Cardiac muscle cell (in vitro differentiated cells and primary cell): ENCODE measurements around the gene ZFPM1. TPM values are rescaled to one million over a fixed set of nuclear protein-coding genes. Genes with fewer than 3 reads are reported as not detected.

ENCODE experiments used
- DNase-seq, 2 donors: peaks; one replicate each; pipeline versions ENCODE4 v3.0.0 to v3.0.0-alpha.2; 2010 to 2017; ENCODE audit warnings: low read depth in 1 of 2, low spot score in 1 of 2
- H3K27ac ChIP-seq: fragments of 200-600 bp; sonication (generic); 2 replicates; pipeline ENCODE4 v1.5.1; 2016
- H3K27me3 ChIP-seq: fragments of 200-600 bp; sonication (generic); 2 replicates; pipeline ENCODE4 v1.6.0; 2016; ENCODE audit warnings: control low read depth
- H3K36me3 ChIP-seq: fragments of 200-600 bp; sonication (generic); 2 replicates; pipeline ENCODE4 v1.5.1; 2016; ENCODE audit warnings: control low read depth
- H3K4me1 ChIP-seq: fragments of 200-600 bp; sonication (generic); 2 replicates; pipeline ENCODE4 v1.8.1; 2017; ENCODE audit warnings: low read depth, mild to moderate bottlenecking, mixed run types
- H3K4me3 ChIP-seq: fragments of 200-600 bp; sonication (generic); 2 replicates; pipeline ENCODE4 v1.5.1; 2016; ENCODE audit warnings: mild to moderate bottlenecking
- H3K9me3 ChIP-seq: fragments of 200-600 bp; sonication (generic); 2 replicates; pipeline ENCODE4 v1.5.1; 2017; ENCODE audit warnings: low read depth, mild to moderate bottlenecking, control low read depth
- polyA plus RNA-seq: library from polyadenylated mRNA; unstranded; fragments of >200 nt; fragmentation: Nextera tagmentation; extraction: Ambion mirVana; gene quantifications from 2 replicates; pipeline ENCODE4 v1.2.1, GENCODE V29; 2016
- total RNA-seq: library from RNA; depleted of rRNA; stranded (reverse); fragments of >200 nt; gene quantifications from 2 replicates; pipeline ENCODE4 v1.2.3, GENCODE V29; 2016
- TF ChIP-seq, protein P1 (sequence below): IDR thresholded peaks from 2 replicates; pipeline ENCODE4 v1.5.1; 2012; ENCODE audit warnings: low read depth, mild to moderate bottlenecking, low read length

The ZFPM1 gene
- total and polyA plus RNA-seq, 2 experiments from 2014 or later: 7.6 to 9.4 TPM

DNA sequence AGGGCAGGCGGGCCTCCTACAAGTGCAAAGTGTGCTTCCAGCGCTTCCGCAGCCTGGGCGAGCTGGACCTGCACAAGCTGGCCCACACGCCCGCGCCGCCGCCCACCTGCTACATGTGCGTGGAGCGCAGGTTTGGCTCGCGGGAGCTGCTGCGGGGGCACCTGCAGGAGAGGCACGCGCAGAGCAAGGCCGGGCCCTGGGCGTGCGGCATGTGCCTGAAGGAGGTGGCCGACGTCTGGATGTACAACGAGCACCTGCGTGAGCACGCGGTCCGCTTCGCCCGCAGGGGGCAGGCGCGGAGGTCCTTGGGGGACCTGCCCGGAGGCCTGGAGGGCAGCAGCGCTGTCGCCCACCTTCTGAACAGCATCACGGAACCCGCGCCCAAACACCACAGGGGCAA lies 16.3 kb upstream of the ZFPM1 start:
- Histone ChIP-seq H3K9me3 (no peaks in the 10 kb centered on the region), H3K4me1 (no peaks in the 10 kb centered on the region), H3K27ac (no peak overlapping the region), H3K36me3 (no peaks in the 10 kb centered on the region), H3K27me3 (peaks cover 8% of the 10 kb centered on the region), H3K4me3 (no peak overlapping the region)
- TF ChIP-seq, protein P1, sequence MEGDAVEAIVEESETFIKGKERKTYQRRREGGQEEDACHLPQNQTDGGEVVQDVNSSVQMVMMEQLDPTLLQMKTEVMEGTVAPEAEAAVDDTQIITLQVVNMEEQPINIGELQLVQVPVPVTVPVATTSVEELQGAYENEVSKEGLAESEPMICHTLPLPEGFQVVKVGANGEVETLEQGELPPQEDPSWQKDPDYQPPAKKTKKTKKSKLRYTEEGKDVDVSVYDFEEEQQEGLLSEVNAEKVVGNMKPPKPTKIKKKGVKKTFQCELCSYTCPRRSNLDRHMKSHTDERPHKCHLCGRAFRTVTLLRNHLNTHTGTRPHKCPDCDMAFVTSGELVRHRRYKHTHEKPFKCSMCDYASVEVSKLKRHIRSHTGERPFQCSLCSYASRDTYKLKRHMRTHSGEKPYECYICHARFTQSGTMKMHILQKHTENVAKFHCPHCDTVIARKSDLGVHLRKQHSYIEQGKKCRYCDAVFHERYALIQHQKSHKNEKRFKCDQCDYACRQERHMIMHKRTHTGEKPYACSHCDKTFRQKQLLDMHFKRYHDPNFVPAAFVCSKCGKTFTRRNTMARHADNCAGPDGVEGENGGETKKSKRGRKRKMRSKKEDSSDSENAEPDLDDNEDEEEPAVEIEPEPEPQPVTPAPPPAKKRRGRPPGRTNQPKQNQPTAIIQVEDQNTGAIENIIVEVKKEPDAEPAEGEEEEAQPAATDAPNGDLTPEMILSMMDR: no peak
- DNase-seq: no peak

DNA sequence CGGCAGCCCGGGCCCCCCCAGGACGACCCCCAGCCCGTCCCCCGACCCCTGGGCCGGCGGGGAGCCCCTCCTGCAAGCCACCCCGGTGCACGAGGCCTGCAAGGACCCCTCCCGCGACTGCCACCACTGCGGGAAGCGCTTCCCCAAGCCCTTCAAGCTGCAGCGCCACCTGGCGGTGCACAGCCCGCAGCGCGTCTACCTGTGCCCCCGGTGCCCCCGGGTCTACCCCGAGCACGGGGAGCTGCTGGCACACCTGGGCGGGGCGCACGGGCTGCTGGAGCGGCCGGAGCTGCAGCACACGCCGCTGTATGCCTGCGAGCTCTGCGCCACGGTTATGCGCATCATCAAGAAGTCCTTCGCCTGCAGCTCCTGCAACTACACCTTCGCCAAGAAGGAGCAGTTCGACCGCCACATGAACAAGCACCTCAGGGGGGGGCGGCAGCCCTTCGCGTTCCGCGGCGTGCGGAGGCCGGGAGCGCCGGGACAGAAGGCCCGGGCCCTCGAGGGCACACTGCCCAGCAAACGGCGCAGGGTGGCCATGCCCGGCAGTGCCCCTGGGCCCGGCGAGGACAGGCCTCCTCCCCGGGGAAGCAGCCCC lies 15.6 kb upstream of the ZFPM1 start:
- Histone ChIP-seq H3K4me1 (no peaks in the 10 kb centered on the region), H3K4me3 (no peak overlapping the region), H3K27me3 (peaks cover 4% of the 10 kb centered on the region), H3K9me3 (no peaks in the 10 kb centered on the region), H3K36me3 (no peaks in the 10 kb centered on the region), H3K27ac (no peak overlapping the region)
- TF ChIP-seq, protein P1: peak; percentile 73
- peak; percentile 43 to 74 for DNase-seq

DNA sequence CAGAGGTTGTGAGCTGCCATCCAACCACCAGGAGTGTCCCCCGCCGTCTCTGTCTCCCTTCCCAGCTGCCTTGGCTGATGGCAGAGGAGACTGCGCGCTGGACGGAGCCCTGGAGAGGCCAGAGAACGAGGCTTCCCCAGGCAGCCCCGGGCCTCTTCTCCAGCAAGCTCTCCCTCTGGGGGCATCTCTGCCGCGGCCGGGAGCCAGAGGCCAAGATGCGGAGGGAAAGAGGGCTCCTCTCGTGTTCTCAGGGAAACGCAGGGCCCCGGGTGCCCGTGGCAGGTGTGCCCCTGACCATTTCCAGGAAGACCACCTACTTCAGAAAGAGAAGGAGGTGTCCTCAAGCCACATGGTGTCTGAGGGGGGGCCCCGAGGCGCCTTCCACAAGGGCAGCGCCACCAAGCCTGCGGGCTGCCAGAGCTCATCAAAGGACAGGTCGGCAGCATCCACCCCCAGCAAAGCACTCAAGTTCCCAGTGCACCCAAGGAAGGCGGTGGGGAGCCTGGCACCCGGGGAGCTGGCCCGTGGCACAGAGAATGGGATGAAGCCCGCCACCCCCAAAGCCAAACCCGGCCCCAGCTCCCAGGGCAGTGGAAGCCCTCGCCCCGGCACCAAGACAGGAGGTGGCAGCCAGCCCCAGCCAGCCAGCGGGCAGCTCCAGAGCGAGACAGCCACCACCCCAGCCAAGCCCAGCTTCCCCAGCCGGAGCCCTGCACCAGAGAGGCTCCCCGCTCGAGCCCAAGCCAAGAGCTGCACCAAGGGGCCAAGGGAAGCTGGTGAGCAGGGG lies 14.8 kb upstream of the ZFPM1 start:
- Histone ChIP-seq H3K27me3 (peaks cover 4% of the 10 kb centered on the region), H3K4me1 (no peaks in the 10 kb centered on the region), H3K9me3 (no peaks in the 10 kb centered on the region), H3K36me3 (no peaks in the 10 kb centered on the region), H3K27ac (no peak overlapping the region), H3K4me3 (no peak overlapping the region)
- DNase-seq: no peak
- TF ChIP-seq, protein P1: no peak

DNA sequence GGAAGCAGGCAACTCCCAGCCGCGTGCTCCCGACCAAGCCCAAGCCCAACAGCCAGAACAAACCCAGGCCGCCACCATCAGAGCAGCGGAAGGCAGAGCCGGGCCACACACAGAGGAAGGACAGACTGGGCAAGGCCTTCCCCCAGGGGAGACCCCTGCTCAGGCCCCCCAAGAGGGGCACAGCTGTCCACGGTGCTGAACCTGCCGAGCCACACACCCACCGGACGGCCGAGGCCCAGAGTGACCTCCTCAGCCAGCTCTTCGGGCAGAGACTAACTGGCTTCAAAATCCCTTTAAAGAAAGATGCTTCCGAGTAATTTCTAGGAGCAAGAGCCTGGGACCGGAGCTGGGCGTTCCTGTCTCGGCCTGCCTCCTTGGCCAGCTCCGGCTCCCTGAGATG lies 14.1 kb upstream of the ZFPM1 start:
- Histone ChIP-seq H3K9me3 (no peaks in the 10 kb centered on the region), H3K36me3 (no peaks in the 10 kb centered on the region), H3K27ac (no peak overlapping the region), H3K4me1 (no peaks in the 10 kb centered on the region), H3K4me3 (no peak overlapping the region), H3K27me3 (peaks cover 4% of the 10 kb centered on the region)
- no peak for DNase-seq
- TF ChIP-seq, protein P1: no peak

DNA sequence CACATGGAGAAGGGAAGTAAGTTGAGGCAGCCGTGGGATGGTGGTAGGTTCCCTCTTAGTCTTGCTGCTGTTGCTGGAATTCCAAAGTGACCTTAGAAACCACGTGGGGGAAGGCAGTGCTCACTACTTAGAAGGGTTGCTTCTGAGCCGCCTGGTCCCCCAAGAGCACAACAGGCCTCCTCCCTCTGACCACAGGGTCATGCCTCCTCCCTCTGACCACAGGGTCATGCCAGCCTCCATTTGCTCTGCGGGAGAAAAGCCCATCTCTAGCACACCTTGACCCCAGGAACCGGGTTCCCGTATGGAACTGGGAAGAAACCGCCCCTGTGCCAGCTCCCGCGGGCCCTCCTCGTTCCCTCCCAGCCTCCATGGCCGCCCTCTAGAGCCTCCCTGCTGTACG lies 13.4 kb upstream of the ZFPM1 start:
- DNase-seq: no peak
- no peak overlapping the region for H3K27ac ChIP-seq
- H3K4me1 ChIP-seq: no peaks in the 10 kb centered on the region
- H3K4me3 ChIP-seq: no peak overlapping the region
- no peaks in the 10 kb centered on the region for H3K36me3 ChIP-seq
- TF ChIP-seq, protein P1: no peak
- H3K9me3 ChIP-seq: no peaks in the 10 kb centered on the region
- peaks cover 4% of the 10 kb centered on the region for H3K27me3 ChIP-seq
